Endothelial cell of umbilical vein (primary cell): Measurements from ENCODE around the gene SIX6.

Source experiments
- EZH2 ChIP-seq: IDR thresholded peaks from 2 replicates; pipeline ENCODE4 v1.6.1; 2012; ENCODE audit warnings: borderline replicate concordance, low read depth, mild to moderate bottlenecking, moderate library complexity, low read length, inconsistent platforms; ENCODE audit not compliant: severe bottlenecking
- GATA2 ChIP-seq: IDR thresholded peaks from 2 replicates; pipeline ENCODE4 v1.7.0; 2011; ENCODE audit warnings: low read depth, mild to moderate bottlenecking, moderate library complexity, mixed read lengths, low read length; ENCODE audit not compliant: insufficient read length, insufficient read depth
- JUN ChIP-seq: IDR thresholded peaks from 2 replicates; pipeline ENCODE4 v1.6.1; 2011; ENCODE audit warnings: borderline replicate concordance, low read depth; ENCODE audit not compliant: insufficient read length, insufficient read depth
- MYC ChIP-seq: IDR thresholded peaks from one replicate; pipeline ENCODE4 v1.6.1; 2011; ENCODE audit warnings: mild to moderate bottlenecking, low read depth, low read length
- POLR2A ChIP-seq: IDR thresholded peaks from 2 replicates; pipeline ENCODE4 v1.6.1; 2012; ENCODE audit warnings: low read depth, mild to moderate bottlenecking, control low read depth, low read length
- POLR2AphosphoS5 ChIP-seq: IDR thresholded peaks from 2 replicates; pipeline ENCODE4 v1.6.1; 2012; ENCODE audit warnings: low read depth, mild to moderate bottlenecking, control low read depth, low read length, moderate library complexity; ENCODE audit not compliant: insufficient read depth
- TF ChIP-seq, protein P1 (sequence below), 2 donors: IDR thresholded peaks; 1 replicate in 1 of 2; 2 replicates in 1 of 2; pipeline ENCODE4 v1.5.1; 2011; ENCODE audit warnings: low read length in 2 of 2, mild to moderate bottlenecking in 2 of 2, moderate library complexity in 2 of 2, control low read depth in 1 of 2, inconsistent platforms in 1 of 2, low read depth in 1 of 2; ENCODE audit not compliant: insufficient read depth in 1 of 2; ENCODE audit errors: extremely low read depth in 1 of 2

DNA sequence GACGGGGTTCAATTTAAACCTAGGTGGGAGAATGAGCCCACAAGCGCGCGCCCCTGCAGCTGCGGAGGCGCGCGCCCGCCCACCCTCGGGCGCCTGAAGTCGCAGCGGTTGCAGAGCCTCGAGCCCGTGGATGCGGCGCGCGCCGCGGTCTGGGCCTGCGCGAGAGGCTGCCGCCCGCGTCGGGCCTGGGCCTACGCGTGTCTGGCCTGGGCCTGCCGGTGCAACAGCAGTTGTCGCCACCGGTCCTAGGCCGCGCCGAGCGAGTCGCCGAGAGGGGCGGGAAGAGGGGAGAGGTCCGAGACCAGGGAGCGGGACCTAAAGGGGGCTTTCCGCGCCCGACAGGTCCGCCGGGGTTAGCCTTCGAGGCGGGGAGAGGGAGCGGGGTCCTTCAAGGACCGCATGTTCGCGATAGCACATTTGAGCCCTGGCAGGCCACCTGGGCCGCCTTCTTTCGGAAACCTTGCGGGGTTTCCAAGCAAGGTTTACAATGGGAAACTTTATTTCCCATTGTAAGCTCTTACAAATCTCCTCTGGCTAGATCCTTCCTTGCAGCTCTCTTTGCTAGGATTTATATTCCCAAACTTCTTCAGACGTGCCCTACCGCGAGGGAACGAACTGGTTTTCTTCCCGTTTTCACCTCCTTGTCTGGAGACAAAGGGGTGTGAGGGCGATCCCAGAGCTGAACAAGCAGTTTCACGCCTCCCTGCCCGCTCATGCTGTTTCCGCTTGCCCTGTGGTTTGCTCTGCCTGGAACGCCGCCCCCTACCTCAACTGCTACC, 6.8 kb downstream of the SIX6 start:
- TF ChIP-seq, protein P1, sequence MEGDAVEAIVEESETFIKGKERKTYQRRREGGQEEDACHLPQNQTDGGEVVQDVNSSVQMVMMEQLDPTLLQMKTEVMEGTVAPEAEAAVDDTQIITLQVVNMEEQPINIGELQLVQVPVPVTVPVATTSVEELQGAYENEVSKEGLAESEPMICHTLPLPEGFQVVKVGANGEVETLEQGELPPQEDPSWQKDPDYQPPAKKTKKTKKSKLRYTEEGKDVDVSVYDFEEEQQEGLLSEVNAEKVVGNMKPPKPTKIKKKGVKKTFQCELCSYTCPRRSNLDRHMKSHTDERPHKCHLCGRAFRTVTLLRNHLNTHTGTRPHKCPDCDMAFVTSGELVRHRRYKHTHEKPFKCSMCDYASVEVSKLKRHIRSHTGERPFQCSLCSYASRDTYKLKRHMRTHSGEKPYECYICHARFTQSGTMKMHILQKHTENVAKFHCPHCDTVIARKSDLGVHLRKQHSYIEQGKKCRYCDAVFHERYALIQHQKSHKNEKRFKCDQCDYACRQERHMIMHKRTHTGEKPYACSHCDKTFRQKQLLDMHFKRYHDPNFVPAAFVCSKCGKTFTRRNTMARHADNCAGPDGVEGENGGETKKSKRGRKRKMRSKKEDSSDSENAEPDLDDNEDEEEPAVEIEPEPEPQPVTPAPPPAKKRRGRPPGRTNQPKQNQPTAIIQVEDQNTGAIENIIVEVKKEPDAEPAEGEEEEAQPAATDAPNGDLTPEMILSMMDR (IDR thresholded peaks at IDR 0.05; ENCODE audit: extremely low read depth in 1 of 2, insufficient read depth in 1 of 2, low read depth in 1 of 2, low read length in 2 of 2) = no peak
- TF ChIP-seq POLR2AphosphoS5 (no peak), EZH2 (peak; percentile 92), POLR2A (no peak), MYC (no peak), GATA2 (no peak), JUN (no peak)
